Endothelial cell of umbilical vein (primary cell): ENCODE results near the gene HDAC1. TPM values are rescaled to one million over a fixed set of nuclear protein-coding genes. Genes with fewer than 3 reads are reported as not detected.

Experiments
- BruUV-seq: library from RNA; stranded (reverse); fragments of 400-500 nt; replicated peaks from 2 replicates; lab custom pipeline; 2021; lab: Mats Ljungman, UMichigan
- CTCF ChIA-PET: fragments of 300-600, 350-600 bp; sonication (Branson Sonifier 250); formaldehyde crosslinking; loops from one replicate; lab custom pipeline; 2021; ENCODE audit warnings: antibody characterized with exemption, inconsistent platforms; lab: Charles Lee
- POLR2A ChIA-PET: fragments of 300-600, 350-600 bp; sonication (Branson Sonifier 250); formaldehyde crosslinking; loops from one replicate; lab custom pipeline; 2021; ENCODE audit warnings: antibody characterized with exemption, inconsistent platforms; lab: Charles Lee
- DNase-seq: peaks from one replicate; pipeline ENCODE4 v3.0.0-alpha.2; 2011; ENCODE audit warnings: low read depth, low spot score
- FAIRE-seq: peaks from 2 replicates; lab custom pipeline; 2011; peaks lifted over from hg19 to GRCh38; lab: Jason Lieb, UNC
- H2AFZ ChIP-seq: 2 replicates; pipeline ENCODE4 v1.6.0; 2012; ENCODE audit warnings: low read depth, low read length, control low read depth, inconsistent platforms
- H3K27ac ChIP-seq: 2 replicates; pipeline ENCODE4 v1.5.1; 2011; ENCODE audit warnings: low read depth, mild to moderate bottlenecking, control low read depth, low read length, moderate library complexity; ENCODE audit not compliant: insufficient read depth
- H3K27me3 ChIP-seq, 2 experiments: 2 replicates each; pipeline versions ENCODE4 v1.6.0 to v1.6.1; 2011; ENCODE audit warnings: low read length in 2 of 2, mixed read lengths in 1 of 2; ENCODE audit not compliant: control insufficient read depth in 2 of 2, insufficient read depth in 2 of 2
- H3K36me3 ChIP-seq, 2 experiments: 2 replicates in 1 of 2; 3 replicates in 1 of 2; pipeline ENCODE4 v1.5.1; 2011; ENCODE audit warnings: low read length in 2 of 2, mild to moderate bottlenecking in 1 of 2, moderate library complexity in 1 of 2; ENCODE audit not compliant: control insufficient read depth in 2 of 2, insufficient read depth in 2 of 2; ENCODE audit errors: extremely low read depth in 1 of 2
- H3K4me1 ChIP-seq: 3 replicates; pipeline ENCODE4 v1.5.1; 2011; ENCODE audit warnings: mild to moderate bottlenecking, low read length; ENCODE audit not compliant: control insufficient read depth, insufficient read depth; ENCODE audit errors: extremely low read depth
- H3K4me2 ChIP-seq: 2 replicates; pipeline ENCODE4 v1.6.1; 2011; ENCODE audit warnings: low read length, control low read depth, mixed read lengths; ENCODE audit not compliant: insufficient read depth
- H3K4me3 ChIP-seq, 3 experiments: fragments of 200-600 bp in 1 of 3; sonication (generic), shearing (Covaris generic) in 1 of 3; replicated peaks in 1 of 3; 2 replicates each; pipeline ENCODE4 v1.5.1; 2011 to 2016; ENCODE audit warnings: control low read depth in 3 of 3, low read length in 3 of 3, mild to moderate bottlenecking in 2 of 3, inconsistent platforms in 1 of 3, low read depth in 1 of 3, moderate library complexity in 1 of 3; ENCODE audit not compliant: insufficient read depth in 1 of 3
- H3K79me2 ChIP-seq: 2 replicates; pipeline ENCODE4 v1.6.0; 2012; ENCODE audit warnings: low read length, inconsistent platforms; ENCODE audit not compliant: control insufficient read depth, insufficient read depth
- H3K9ac ChIP-seq: replicated peaks from 2 replicates; pipeline ENCODE3; 2011; ENCODE audit warnings: low read length, control low read depth; ENCODE audit not compliant: insufficient read depth; ENCODE audit errors: extremely low read depth
- H3K9me1 ChIP-seq: replicated peaks from 3 replicates; pipeline ENCODE4 v1.6.0; 2011; ENCODE audit warnings: mild to moderate bottlenecking, low read length; ENCODE audit not compliant: control insufficient read depth, insufficient read depth; ENCODE audit errors: extremely low read depth
- H3K9me3 ChIP-seq: replicated peaks from 2 replicates; pipeline ENCODE4 v1.5.1; 2012; ENCODE audit warnings: low read length, inconsistent platforms; ENCODE audit not compliant: control insufficient read depth, insufficient read depth
- H4K20me1 ChIP-seq: replicated peaks from 2 replicates; pipeline ENCODE3; 2011; ENCODE audit warnings: mild to moderate bottlenecking, low read length; ENCODE audit not compliant: control insufficient read depth, insufficient read depth; ENCODE audit errors: extremely low read depth
- CTCF ChIP-seq, 2 donors: IDR thresholded peaks; 1 replicate in 1 of 2; 2 replicates in 1 of 2; pipeline ENCODE4 v1.5.1; 2011; ENCODE audit warnings: low read length in 2 of 2, mild to moderate bottlenecking in 2 of 2, moderate library complexity in 2 of 2, control low read depth in 1 of 2, inconsistent platforms in 1 of 2, low read depth in 1 of 2; ENCODE audit not compliant: insufficient read depth in 1 of 2; ENCODE audit errors: extremely low read depth in 1 of 2
- FOS ChIP-seq: IDR thresholded peaks from 2 replicates; pipeline ENCODE4 v1.6.1; 2011; ENCODE audit warnings: mild to moderate bottlenecking, low read length, moderate library complexity, borderline replicate concordance; ENCODE audit not compliant: insufficient read depth
- GATA2 ChIP-seq: IDR thresholded peaks from 2 replicates; pipeline ENCODE4 v1.7.0; 2011; ENCODE audit warnings: low read depth, mild to moderate bottlenecking, moderate library complexity, mixed read lengths, low read length; ENCODE audit not compliant: insufficient read length, insufficient read depth
- JUN ChIP-seq: IDR thresholded peaks from 2 replicates; pipeline ENCODE4 v1.6.1; 2011; ENCODE audit warnings: borderline replicate concordance, low read depth; ENCODE audit not compliant: insufficient read length, insufficient read depth
- MAX ChIP-seq: IDR thresholded peaks from 2 replicates; pipeline ENCODE4 v1.6.1; 2011; ENCODE audit not compliant: insufficient read depth, insufficient read length
- MYC ChIP-seq: IDR thresholded peaks from one replicate; pipeline ENCODE4 v1.6.1; 2011; ENCODE audit warnings: mild to moderate bottlenecking, low read depth, low read length
- POLR2A ChIP-seq: IDR thresholded peaks from 2 replicates; pipeline ENCODE4 v1.6.1; 2012; ENCODE audit warnings: low read depth, mild to moderate bottlenecking, control low read depth, low read length
- dilution Hi-C: fragments of 300-500 bp; cut with MboI; formaldehyde crosslinking; loops from one replicate; pipeline ENCODE4 v1.15.0; 2019; ENCODE audit warnings: low sequenced_read_pairs; ENCODE audit not compliant: extremely low pct_ligation_motif_present
- intact Hi-C: fragments of 100-400 bp; cut with micrococcal nuclease; formaldehyde crosslinking; loops from one replicate; pipeline ENCODE4 v1.10.0; 2022
- polyA plus RNA-seq, 4 experiments: library from polyadenylated mRNA; depleted of rRNA in 3 of 4; stranded (reverse) in 3 of 4; unstranded in 1 of 4; fragments of >200 nt; gene quantifications; 2 replicates each; pipeline versions ENCODE4 v1.2.1 to v1.2.3, GENCODE V29; 2011 to 2012; ENCODE audit warnings: missing spikeins in 1 of 4
- total RNA-seq: library from RNA; stranded (reverse); gene quantifications from 2 replicates; pipeline ENCODE4 v1.2.3, GENCODE V29; 2021

The HDAC1 gene
- total and polyA plus RNA-seq, 2 donors (not counting 3 experiments of a cell fraction or from before 2014, with no cell fraction given), result 138 to 141 TPM

GRCh38 chr1:32373996-32374592 lies 82.2 kb downstream of the HDAC1 start:
- no TSS peak for BruUV-seq
- H3K36me3 ChIP-seq, result peaks cover 25 to 43% of the 10 kb centered on the region in 2 experiments

More at GRCh38 chr1:32373996-32374592, 82.2 kb downstream of the HDAC1 start:
- dilution Hi-C loops, result no loop called here
- ChIA-PET CTCF (no interaction called here), POLR2A (no interaction called here)
- FAIRE-seq, result no peak
- Histone ChIP-seq H3K9me3 (no peaks in the 10 kb centered on the region), H3K79me2 (no peaks in the 10 kb centered on the region), H3K27ac (no peak overlapping the region), H3K4me1 (no peaks in the 10 kb centered on the region), H4K20me1 (no peaks in the 10 kb centered on the region), H3K4me3 (no peak overlapping the region), H3K27me3 (no peaks in the 10 kb centered on the region), H3K9ac (no peak overlapping the region), H2AFZ (no peak overlapping the region), H3K4me2 (no peak overlapping the region), H3K9me1 (no peaks in the 10 kb centered on the region)
- no peak for TF ChIP-seq CTCF (IDR thresholded peaks at IDR 0.05; ENCODE audit: extremely low read depth in 1 of 2, insufficient read depth in 1 of 2, low read depth in 1 of 2, low read length in 2 of 2)
- TF ChIP-seq GATA2, result no peak
- TF ChIP-seq POLR2A, result no peak
- TF ChIP-seq JUN, result no peak
- TF ChIP-seq MAX, result no peak
- TF ChIP-seq MYC, result no peak
- TF ChIP-seq FOS, result no peak
- no peak for DNase-seq
- intact Hi-C loops, result no loop called here
